Lower lobe of right lung (tissue), 2 donors: Measurements from ENCODE around the gene LASP1NB.

ENCODE experiments used
- ATAC-seq, 2 donors: fragments of 200-7000 bp; cut with Tn5 transposase; one replicate each; pipeline ENCODE4 v1.9.1; 2020 to 2022; ENCODE audit warnings: mild to moderate bottlenecking in 2 of 2, moderate library complexity in 2 of 2
- DNase-seq: peaks from one replicate; pipeline ENCODE4 v3.0.0-alpha.2; 2020
- H3K27ac ChIP-seq: fragments of 200-600 bp; one replicate; pipeline ENCODE4 v1.8.0; 2022
- H3K27me3 ChIP-seq: fragments of 200-600 bp; one replicate; pipeline ENCODE4 v1.8.0; 2022; ENCODE audit warnings: low read depth
- H3K36me3 ChIP-seq: fragments of 200-600 bp; one replicate; pipeline ENCODE4 v1.8.0; 2022; ENCODE audit warnings: mild to moderate bottlenecking
- H3K4me1 ChIP-seq: fragments of 200-600 bp; one replicate; pipeline ENCODE4 v1.8.0; 2022
- H3K4me3 ChIP-seq: fragments of 200-600 bp; one replicate; pipeline ENCODE4 v1.8.0; 2022; ENCODE audit warnings: mild to moderate bottlenecking
- H3K9me3 ChIP-seq: fragments of 200-600 bp; one replicate; pipeline ENCODE4 v1.8.0; 2022
- CTCF ChIP-seq: fragments of 200-600 bp; IDR thresholded peaks from one replicate; pipeline ENCODE4 v1.8.0; 2022; ENCODE audit warnings: antibody characterized with exemption, mild to moderate bottlenecking
- intact Hi-C: fragments of 100-400 bp; cut with DNase I; formaldehyde crosslinking; loops from one replicate; pipeline ENCODE4 v1.11.0; 2022
- donor health status: DM: no; HTN: yes; CAD: no; lungs with severe emphysema.

Gene LASP1NB

DNA sequence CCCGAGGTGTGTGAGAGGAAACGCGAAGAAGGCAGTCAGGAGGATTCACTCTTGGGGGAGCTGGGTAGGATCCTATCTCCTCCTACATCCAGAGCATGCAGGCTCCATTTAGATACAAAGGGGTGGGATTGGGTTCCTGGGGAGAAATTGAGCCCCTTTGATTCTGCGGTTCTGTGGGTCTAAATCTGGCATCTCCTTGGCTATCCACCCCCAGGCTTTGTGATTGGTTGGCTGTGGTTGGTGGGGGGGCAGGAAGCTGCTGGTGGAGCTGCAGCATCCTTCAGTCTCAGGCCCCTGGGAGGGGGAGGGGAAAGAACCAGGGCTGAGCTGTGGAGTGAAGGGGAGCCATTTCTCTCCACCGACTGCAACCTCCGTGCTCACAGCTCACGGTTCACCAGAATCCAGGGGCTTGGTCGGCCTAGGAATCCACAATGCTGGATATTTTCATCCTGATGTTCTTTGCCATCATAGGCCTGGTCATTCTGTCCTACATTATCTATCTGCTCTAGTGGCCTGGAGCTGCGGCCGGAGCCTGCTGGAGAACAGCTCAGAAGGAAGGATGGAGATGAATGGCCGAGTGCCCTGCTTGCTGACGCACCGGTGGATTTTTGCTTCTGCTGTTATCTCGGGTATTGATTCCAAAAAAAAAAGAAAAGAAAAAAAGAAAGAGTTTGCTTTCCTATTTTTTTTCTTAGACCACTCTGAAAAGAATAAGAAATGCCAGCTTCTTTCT is at the start of gene LASP1NB:
TSS of gene LASP1NB (plus strand) at position 352 of the 733 bp plus-strand sequence.
- DNase-seq (no peak), ATAC-seq (no peak)
- peaks cover 31% of the 10 kb centered on the region for H3K4me1 ChIP-seq

GRCh38 chr17:38877130-38877851 is 48.1 kb upstream of the LASP1NB start:
- Histone ChIP-seq H3K4me3 (no peak overlapping the region), H3K4me1 (peaks cover 96% of the 10 kb centered on the region), H3K36me3 (peaks cover 55% of the 10 kb centered on the region), H3K9me3 (no peaks in the 10 kb centered on the region), H3K27me3 (no peaks in the 10 kb centered on the region), H3K27ac (peak overlapping the region; percentile 48)
- TF ChIP-seq CTCF = no peak
- intact Hi-C loops = no loop called here
- DNase-seq (peak; percentile 55), ATAC-seq (no peak)

More for the DNA sequence above, at the start of gene LASP1NB:
- Histone ChIP-seq H3K27ac (peak within 1 kb of the TSS; percentile 41), H3K9me3 (no peaks in the 10 kb centered on the region), H3K36me3 (peaks cover 3% of the 10 kb centered on the region), H3K27me3 (no peaks in the 10 kb centered on the region), H3K4me3 (no peak within 1 kb of the TSS)
- no peak for TF ChIP-seq CTCF
- intact Hi-C loops = no loop called here

- Histone ChIP-seq H3K27ac (peak overlapping the region; percentile 77), H3K27me3 (no peaks in the 10 kb centered on the region), H3K4me3 (peak overlapping the region; percentile 17), H3K36me3 (peaks cover 64% of the 10 kb centered on the region), H3K9me3 (no peaks in the 10 kb centered on the region), H3K4me1 (peaks cover 96% of the 10 kb centered on the region)
- no peak for TF ChIP-seq CTCF
- DNase-seq (no peak), ATAC-seq (peak; percentile 67 to 69)
- intact Hi-C loops = no loop called here
Measured at GRCh38 chr17:38879878-38880665, 45.3 kb upstream of the LASP1NB start.

DNA sequence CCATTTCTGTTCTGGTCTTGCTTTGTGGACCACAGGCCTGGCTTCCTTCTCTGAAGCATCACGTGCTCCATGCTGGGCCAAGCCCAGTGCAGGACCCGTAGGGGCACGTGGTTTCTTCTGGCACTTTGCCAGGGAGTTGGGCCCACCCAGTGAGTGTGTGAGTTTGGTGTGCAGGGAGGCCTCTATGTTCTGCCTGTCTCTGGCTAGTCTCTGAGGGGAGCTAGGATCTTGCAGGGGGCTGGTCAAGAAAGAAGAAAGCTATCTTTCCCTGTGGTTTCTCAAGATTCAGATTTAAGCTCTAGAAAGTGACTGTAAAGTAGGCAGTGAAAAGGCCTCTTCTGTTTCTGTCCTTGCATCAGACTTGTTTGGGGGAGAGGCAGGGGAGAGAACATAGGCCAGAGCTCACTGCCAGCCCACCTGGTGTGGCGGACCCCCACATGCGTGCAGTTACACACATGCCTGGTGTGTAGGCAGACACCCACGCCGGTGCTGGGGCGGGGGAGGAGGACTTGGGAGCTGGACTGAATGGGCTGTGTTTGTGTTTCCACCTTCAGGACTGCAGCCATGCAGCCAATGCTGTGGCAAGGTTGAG is 43.7 kb upstream of the LASP1NB start:
- no peak for TF ChIP-seq CTCF
- DNase-seq (peak; percentile 73), ATAC-seq (peak in 1 of 2 donors; percentile 41)
- intact Hi-C loops = no loop called here
- Histone ChIP-seq H3K4me1 (peaks cover 99% of the 10 kb centered on the region), H3K36me3 (peaks cover 69% of the 10 kb centered on the region), H3K4me3 (no peak overlapping the region), H3K27ac (peak overlapping the region; percentile 77), H3K27me3 (no peaks in the 10 kb centered on the region), H3K9me3 (no peaks in the 10 kb centered on the region)

DNA sequence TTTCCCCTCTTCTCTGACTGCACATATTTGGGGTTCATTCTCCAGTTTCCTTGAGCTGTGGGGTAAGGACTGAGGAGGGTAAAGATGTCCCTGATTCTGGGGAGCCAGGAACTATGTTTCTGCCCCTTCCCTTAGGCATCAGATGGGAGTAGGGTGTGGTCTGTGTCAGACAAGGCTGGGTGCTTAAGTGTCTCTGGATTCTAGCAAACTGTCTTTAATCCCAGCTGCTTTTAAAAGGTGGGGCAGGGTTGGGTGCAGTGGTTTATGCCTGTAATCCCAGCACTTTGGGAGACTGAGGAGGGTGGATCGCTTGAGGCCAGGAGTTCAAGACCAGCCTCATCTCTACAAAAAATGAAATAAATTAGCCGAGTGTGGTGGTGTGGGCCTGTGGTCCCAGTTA is 42.5 kb upstream of the LASP1NB start:
- Histone ChIP-seq H3K27ac (peak overlapping the region; percentile 77), H3K4me1 (peaks cover 97% of the 10 kb centered on the region), H3K27me3 (no peaks in the 10 kb centered on the region), H3K36me3 (peaks cover 73% of the 10 kb centered on the region), H3K9me3 (no peaks in the 10 kb centered on the region), H3K4me3 (no peak overlapping the region)
- DNase-seq (no peak), ATAC-seq (no peak)
- intact Hi-C loops = no loop called here
- no peak for TF ChIP-seq CTCF
